Activated CD8-positive, alpha-beta memory T cell treated with anti-CD3 and anti-CD28 coated beads, Interleukin-2, amount 50 U/mL, for 1 hour (primary cell): ENCODE data around the gene CPO.

Experiments
- DNase-seq: peaks from one replicate; pipeline ENCODE4 v3.0.0-alpha.2; 2020; ENCODE audit errors: extremely low read depth

The CPO gene

GRCh38 chr2:206974551-206974950 lies 35.2 kb downstream of the CPO start:
- no peak for DNase-seq

- no peak for DNase-seq
Measured at GRCh38 chr2:206978746-206979145, 39.4 kb downstream of the CPO start.

GRCh38 chr2:206979365-206979764 lies 40.0 kb downstream of the CPO start:
- DNase-seq, result no peak

GRCh38 chr2:206979922-206980321 lies 40.6 kb downstream of the CPO start:
- no peak for DNase-seq

GRCh38 chr2:206980413-206980812 lies 41.1 kb downstream of the CPO start:
- no peak for DNase-seq

- no peak for DNase-seq
Measured at GRCh38 chr2:206981086-206981674, 41.9 kb downstream of the CPO start.

- DNase-seq, result no peak
Measured at GRCh38 chr2:206981739-206982340, 42.5 kb downstream of the CPO start.

GRCh38 chr2:206982360-206982955 lies 43.1 kb downstream of the CPO start:
- DNase-seq, result no peak

GRCh38 chr2:206983161-206983859 lies 44.0 kb downstream of the CPO start:
- DNase-seq, result no peak

- no peak for DNase-seq
Measured at GRCh38 chr2:206984206-206984605, 44.9 kb downstream of the CPO start.

GRCh38 chr2:206986943-206987342 lies 47.6 kb downstream of the CPO start:
- DNase-seq, result no peak

GRCh38 chr2:206987810-206988209 lies 48.5 kb downstream of the CPO start:
- no peak for DNase-seq

- DNase-seq, result no peak
Measured at GRCh38 chr2:206988884-206989283, 49.6 kb downstream of the CPO start.

- DNase-seq, result no peak
Measured at GRCh38 chr2:206989311-206989710, 50.0 kb downstream of the CPO start.

GRCh38 chr2:206990360-206990759 lies 51.0 kb downstream of the CPO start:
- DNase-seq, result no peak

- DNase-seq, result no peak
Measured at GRCh38 chr2:206991070-206991469, 51.8 kb downstream of the CPO start.

- no peak for DNase-seq
Measured at GRCh38 chr2:206993396-206993911, 54.1 kb downstream of the CPO start.

- DNase-seq, result no peak
Measured at GRCh38 chr2:206993964-206994363, 54.6 kb downstream of the CPO start.

GRCh38 chr2:206996556-206997065 lies 57.3 kb downstream of the CPO start:
- no peak for DNase-seq

GRCh38 chr2:207008105-207008990 lies 69.0 kb downstream of the CPO start:
- no peak for DNase-seq

GRCh38 chr2:207012461-207012860 lies 73.1 kb downstream of the CPO start:
- no peak for DNase-seq
